ENCODE data around the gene C11orf42. TPM values are rescaled to one million over a fixed set of nuclear protein-coding genes. Genes with fewer than 3 reads are reported as not detected.

Gene C11orf42
- polyA plus RNA-seq, 2 of the 4 experiments (the other 2 are of a cell fraction): not detected

- H3K9me3 ChIP-seq: no peaks in the 10 kb centered on the region
- ATAC-seq: peak; percentile 25 to 47; a peak in 1 of 6 replicates
- no peak overlapping the region for H3K27ac ChIP-seq
- no peaks in the 10 kb centered on the region for H3K4me1 ChIP-seq
- TF ChIP-seq HDAC2 (IDR thresholded peaks at IDR 0.05) (no peak), CEBPB (IDR thresholded peaks at IDR 0.05) (no peak), POLR2AphosphoS2 (conservative IDR thresholded peaks at IDR 0.05; ENCODE audit: low read length) (no peak), BCL3 (IDR thresholded peaks at IDR 0.05) (no peak), ATOH8 (CRISPR knock-in tag; IDR thresholded peaks at IDR 0.05; ENCODE audit: low read depth) (no peak)
- POLR2A ChIA-PET: no interaction called here
- no peak overlapping the region for H3K4me3 ChIP-seq
- 6% methylated on average over 1 of the region's 1 CpG for WGBS (ENCODE audit: missing lambda C conversion rate)
- CTCF ChIA-PET: no interaction called here
- no peak overlapping the region for H3K4me2 ChIP-seq
- DNase-seq (ENCODE audit: low read depth in 1 of 2, low spot score in 1 of 2): no peak
- FAIRE-seq: no peak
These were observed 11.2 kb upstream of the C11orf42 start for GRCh38 chr11:6194065-6194581.

- Histone ChIP-seq H3K9me3 (no peaks in the 10 kb centered on the region), H3K27ac (no peak overlapping the region), H3K4me2 (no peak overlapping the region), H3K4me1 (no peaks in the 10 kb centered on the region), H3K4me3 (no peak overlapping the region)
- ChIA-PET CTCF (no interaction called here), POLR2A (no interaction called here)
- ATAC-seq: no peak
- no peak for DNase-seq (ENCODE audit: low read depth in 1 of 2, low spot score in 1 of 2)
- no peak for FAIRE-seq
- WGBS (ENCODE audit: missing lambda C conversion rate): 6% methylated on average over 4 of the region's 4 CpGs
- TF ChIP-seq USF2 (IDR thresholded peaks at IDR 0.05) (no peak), PBX3 (IDR thresholded peaks at IDR 0.05) (no peak), MAX (IDR thresholded peaks at IDR 0.05) (no peak), CEBPB (IDR thresholded peaks at IDR 0.05) (no peak), POLR2A (IDR thresholded peaks at IDR 0.05; ENCODE audit: low read length) (no peak), MAFK (IDR thresholded peaks at IDR 0.05; ENCODE audit: partially characterized antibody) (no peak), RARB (CRISPR knock-in tag; IDR thresholded peaks at IDR 0.05) (no peak), NR3C1 (IDR thresholded peaks at IDR 0.05) (no peak), BCL3 (IDR thresholded peaks at IDR 0.05) (no peak), RNF2 (IDR thresholded peaks at IDR 0.05; ENCODE audit: borderline replicate concordance, low read depth) (no peak), SMC3 (IDR thresholded peaks at IDR 0.05) (no peak), CTCF (IDR thresholded peaks at IDR 0.05) (no peak), FOSL2 (IDR thresholded peaks at IDR 0.05) (no peak), FOSL2 (CRISPR knock-in tag; IDR thresholded peaks at IDR 0.05) (no peak), TP53 (CRISPR knock-in tag; IDR thresholded peaks at IDR 0.05) (no peak)
These were observed 9.0 kb upstream of the C11orf42 start for GRCh38 chr11:6196396-6196795.
